Measurements from ENCODE around the gene DAGLA.
A peak's percentile ranks its signal among the peaks of the same experiment; 100 is the strongest.

The DAGLA gene

GRCh38 chr11:61764606-61765260 is 84.5 kb downstream of the DAGLA start:
- Histone ChIP-seq H3K18ac (ENCODE audit: low read length) (peak overlapping the region; percentile 81), H3K4ac (ENCODE audit: low read length) (peak overlapping the region; percentile 76), H2AK5ac (ENCODE audit: low read depth, low read length) (peak overlapping the region; percentile 94), H3K4me1 (ENCODE audit: control insufficient read depth in 2 of 2, insufficient read depth in 1 of 2, low read depth in 1 of 2, low read length in 2 of 2) (peaks cover 7 to 46% of the 10 kb centered on the region in 2 donors), H2BK5ac (ENCODE audit: low read length) (peak overlapping the region; percentile 8), H3K9ac (ENCODE audit: low read depth, low read length, poor library complexity) (no peak overlapping the region), H3K4me2 (ENCODE audit: insufficient read depth, low read length, poor library complexity, severe bottlenecking) (no peak overlapping the region), H3K36me3 (replicated peaks in 1 of 2; ENCODE audit: control insufficient read depth in 2 of 2, insufficient read depth in 2 of 2, low read length in 2 of 2) (no peaks in the 10 kb centered on the region), H3K23ac (ENCODE audit: low read depth, low read length, poor library complexity) (no peak overlapping the region), H2BK120ac (ENCODE audit: low read depth, low read length) (no peak overlapping the region), H3K27me3 (ENCODE audit: control insufficient read depth in 3 of 3, insufficient read depth in 3 of 3, low read depth in 1 of 3, low read length in 3 of 3) (no peaks in the 10 kb centered on the region), H4K8ac (ENCODE audit: low read depth, low read length) (no peak overlapping the region), H3K79me1 (ENCODE audit: low read depth, low read length) (no peaks in the 10 kb centered on the region), H3K4me3 (ENCODE audit: low read length in 2 of 2) (no peak overlapping the region), H4K91ac (ENCODE audit: low read depth, low read length, poor library complexity) (no peak overlapping the region), H3K27ac (replicated peaks; ENCODE audit: low read length) (no peak overlapping the region), H3K9me3 (replicated peaks in 1 of 2; ENCODE audit: control insufficient read depth in 2 of 2, insufficient read depth in 1 of 2, low read depth in 1 of 2, low read length in 2 of 2) (peaks cover 0 to 2% of the 10 kb centered on the region in 2 donors), H2AFZ (ENCODE audit: low read length) (no peak overlapping the region), H3K14ac (ENCODE audit: low read length) (peak overlapping the region; percentile 49), H2BK12ac (ENCODE audit: low read length) (peak overlapping the region; percentile 35), H2BK15ac (ENCODE audit: low read length) (peak overlapping the region; percentile 81)
- WGBS, 2 donors (ENCODE audit: extremely low coverage in 2 of 2, insufficient read length in 2 of 2, insufficient replicate concordance in 1 of 2), result no CpG with 5 or more reads among the region's 22 CpGs
- no peak for DNase-seq (ENCODE audit: low spot score)

GRCh38 chr11:61765550-61766253 is 85.5 kb downstream of the DAGLA start:
- Histone ChIP-seq H3K9ac (ENCODE audit: low read depth, low read length, poor library complexity) (peak overlapping the region; percentile 21), H3K14ac (ENCODE audit: low read length) (peak overlapping the region; percentile 49), H2BK5ac (ENCODE audit: low read length) (peak overlapping the region; percentile 8), H4K8ac (ENCODE audit: low read depth, low read length) (peak overlapping the region; percentile 6), H3K27me3 (ENCODE audit: control insufficient read depth in 3 of 3, insufficient read depth in 3 of 3, low read depth in 1 of 3, low read length in 3 of 3) (no peaks in the 10 kb centered on the region), H3K4me3 (ENCODE audit: low read length in 2 of 2) (no peak overlapping the region), H2AFZ (ENCODE audit: low read length) (no peak overlapping the region), H2BK12ac (ENCODE audit: low read length) (peak overlapping the region; percentile 41), H3K4me2 (ENCODE audit: insufficient read depth, low read length, poor library complexity, severe bottlenecking) (no peak overlapping the region), H3K4ac (ENCODE audit: low read length) (peak overlapping the region; percentile 89), H3K4me1 (ENCODE audit: control insufficient read depth in 2 of 2, insufficient read depth in 1 of 2, low read depth in 1 of 2, low read length in 2 of 2) (peaks cover 7 to 48% of the 10 kb centered on the region in 2 donors), H3K79me1 (ENCODE audit: low read depth, low read length) (no peaks in the 10 kb centered on the region), H3K18ac (ENCODE audit: low read length) (peak overlapping the region; percentile 90), H3K9me3 (replicated peaks in 1 of 2; ENCODE audit: control insufficient read depth in 2 of 2, insufficient read depth in 1 of 2, low read depth in 1 of 2, low read length in 2 of 2) (peaks cover 0 to 2% of the 10 kb centered on the region in 2 donors), H3K36me3 (replicated peaks in 1 of 2; ENCODE audit: control insufficient read depth in 2 of 2, insufficient read depth in 2 of 2, low read length in 2 of 2) (no peaks in the 10 kb centered on the region), H2BK120ac (ENCODE audit: low read depth, low read length) (peak overlapping the region; percentile 24), H3K27ac (replicated peaks; ENCODE audit: low read length) (no peak overlapping the region), H3K23ac (ENCODE audit: low read depth, low read length, poor library complexity) (no peak overlapping the region), H4K91ac (ENCODE audit: low read depth, low read length, poor library complexity) (no peak overlapping the region), H2AK5ac (ENCODE audit: low read depth, low read length) (peak overlapping the region; percentile 94), H2BK15ac (ENCODE audit: low read length) (peak overlapping the region; percentile 92)
- no peak for DNase-seq (ENCODE audit: low spot score)
- WGBS, 2 donors (ENCODE audit: extremely low coverage in 2 of 2, insufficient read length in 2 of 2, insufficient replicate concordance in 1 of 2), result no CpG with 5 or more reads among the region's 26 CpGs

GRCh38 chr11:61766353-61766841 is 86.2 kb downstream of the DAGLA start:
- H3K36me3 ChIP-seq (replicated peaks in 1 of 2; ENCODE audit: control insufficient read depth in 2 of 2, insufficient read depth in 2 of 2, low read length in 2 of 2), result no peaks in the 10 kb centered on the region
- H3K4me3 ChIP-seq (ENCODE audit: low read length in 2 of 2), result no peak overlapping the region
- DNase-seq (ENCODE audit: low spot score), result no peak
- peak overlapping the region; percentile 41 for H2BK12ac ChIP-seq (ENCODE audit: low read length)
- H2AK5ac ChIP-seq (ENCODE audit: low read depth, low read length), result peak overlapping the region; percentile 94
- no peak overlapping the region for H3K9ac ChIP-seq (ENCODE audit: low read depth, low read length, poor library complexity)
- no peak overlapping the region for H3K14ac ChIP-seq (ENCODE audit: low read length)
- peak overlapping the region; percentile 90 for H3K18ac ChIP-seq (ENCODE audit: low read length)
- no peak overlapping the region for H3K27ac ChIP-seq (replicated peaks; ENCODE audit: low read length)
- peak overlapping the region; percentile 22 for H2BK5ac ChIP-seq (ENCODE audit: low read length)
- H3K4me2 ChIP-seq (ENCODE audit: insufficient read depth, low read length, poor library complexity, severe bottlenecking), result no peak overlapping the region
- H3K27me3 ChIP-seq (ENCODE audit: control insufficient read depth in 3 of 3, insufficient read depth in 3 of 3, low read depth in 1 of 3, low read length in 3 of 3), result no peaks in the 10 kb centered on the region
- peaks cover 9 to 44% of the 10 kb centered on the region in 2 donors for H3K4me1 ChIP-seq (ENCODE audit: control insufficient read depth in 2 of 2, insufficient read depth in 1 of 2, low read depth in 1 of 2, low read length in 2 of 2)
- H3K9me3 ChIP-seq (replicated peaks in 1 of 2; ENCODE audit: control insufficient read depth in 2 of 2, insufficient read depth in 1 of 2, low read depth in 1 of 2, low read length in 2 of 2), result peaks cover 0 to 2% of the 10 kb centered on the region in 2 donors
- peak overlapping the region; percentile 80 for H3K23ac ChIP-seq (ENCODE audit: low read depth, low read length, poor library complexity)
- peak overlapping the region; percentile 89 for H3K4ac ChIP-seq (ENCODE audit: low read length)
- peak overlapping the region; percentile 24 for H2BK120ac ChIP-seq (ENCODE audit: low read depth, low read length)
- H4K91ac ChIP-seq (ENCODE audit: low read depth, low read length, poor library complexity), result no peak overlapping the region
- no peak overlapping the region for H4K8ac ChIP-seq (ENCODE audit: low read depth, low read length)
- no peaks in the 10 kb centered on the region for H3K79me1 ChIP-seq (ENCODE audit: low read depth, low read length)
- no CpG with 5 or more reads among the region's 13 CpGs for WGBS, 2 donors (ENCODE audit: extremely low coverage in 2 of 2, insufficient read length in 2 of 2, insufficient replicate concordance in 1 of 2)
- H2BK15ac ChIP-seq (ENCODE audit: low read length), result peak overlapping the region; percentile 81
- H2AFZ ChIP-seq (ENCODE audit: low read length), result no peak overlapping the region

All from neuronal stem cell (in vitro differentiated cells).